GM19099 (cell line): Measurements from ENCODE around the gene SAMD4A.

Source experiments
- POLR2A ChIP-seq: IDR thresholded peaks from 3 replicates; pipeline ENCODE4 v1.6.1; 2011; ENCODE audit warnings: low read depth; ENCODE audit not compliant: insufficient read length; ENCODE audit errors: extremely low read depth

SAMD4A gene

DNA sequence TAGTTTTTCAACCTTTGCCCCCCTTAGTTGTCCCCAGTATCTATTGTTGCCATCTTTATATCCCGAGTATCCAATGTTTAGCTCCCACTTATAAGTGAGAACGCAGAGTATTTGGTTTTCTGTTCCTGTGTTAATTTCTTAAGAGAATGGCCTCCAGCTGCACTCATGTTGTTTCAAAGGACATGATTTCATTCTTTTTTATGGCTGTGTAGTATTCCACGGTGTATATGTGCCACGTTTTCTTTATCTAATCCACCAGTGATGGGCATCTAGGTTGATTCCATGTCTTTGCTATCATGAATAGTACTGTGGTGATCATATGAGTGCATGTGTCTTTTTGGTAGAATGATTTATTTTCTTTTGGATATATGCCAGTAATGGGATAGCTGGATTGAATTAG, 263.7 kb downstream of the SAMD4A start:
- no peak for TF ChIP-seq POLR2A

DNA sequence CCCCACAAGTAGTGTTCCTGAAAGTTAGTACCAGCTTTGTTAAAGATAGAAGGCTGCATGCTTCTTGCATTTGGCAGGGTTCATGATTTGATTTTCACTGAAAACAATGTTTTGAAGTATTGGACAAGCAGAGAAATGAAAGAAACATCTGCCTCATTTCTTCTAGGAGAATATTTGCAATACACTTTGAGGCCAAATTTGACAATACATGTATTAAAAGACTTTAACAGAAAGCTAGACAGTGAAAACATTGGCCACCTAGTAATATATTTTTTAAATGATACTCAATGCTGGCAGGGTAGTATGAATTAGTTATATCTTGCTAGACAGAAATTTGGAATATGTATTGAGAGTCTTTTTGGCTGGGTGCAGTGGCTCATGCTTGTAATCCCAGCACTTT, 267.2 kb downstream of the SAMD4A start:
- TF ChIP-seq POLR2A: no peak

DNA sequence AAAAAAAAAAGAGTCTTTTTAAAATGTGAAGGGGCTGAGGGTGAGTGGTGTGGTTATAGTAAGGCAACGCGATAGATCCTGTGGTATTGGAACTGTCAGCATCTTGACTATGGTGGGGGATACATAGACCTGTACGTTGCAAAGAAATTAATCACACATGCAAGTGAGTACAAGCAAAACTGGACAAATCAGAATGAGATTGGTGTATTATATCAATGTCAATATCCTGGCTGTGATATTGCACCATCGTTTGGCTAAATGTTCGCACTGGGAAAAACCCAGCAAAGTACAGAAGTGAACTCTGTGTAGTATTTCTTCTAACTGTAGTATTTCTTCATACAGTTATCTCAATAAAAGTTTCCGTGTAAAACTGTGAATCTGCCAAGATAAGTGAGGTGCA, 267.8 kb downstream of the SAMD4A start:
- TF ChIP-seq POLR2A: no peak

DNA sequence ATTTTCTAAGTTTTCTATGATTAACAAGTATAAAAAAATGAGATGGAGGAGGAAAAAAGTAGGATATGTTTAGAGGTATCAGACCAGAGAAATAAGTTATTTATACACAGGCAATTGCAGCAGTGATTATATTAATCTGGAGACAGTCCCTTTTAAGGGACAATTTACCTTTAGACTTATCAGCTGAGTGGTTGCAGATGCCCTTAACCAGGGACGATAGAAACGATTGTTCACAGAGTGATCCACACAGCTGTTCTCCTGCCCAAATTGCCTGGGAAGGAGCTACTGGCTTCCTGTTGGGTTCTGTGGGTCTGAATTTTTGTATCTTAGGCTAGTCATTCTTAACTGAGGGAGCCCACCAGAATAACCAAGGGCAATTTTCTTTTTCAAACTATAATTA, 269.3 kb downstream of the SAMD4A start:
- TF ChIP-seq POLR2A: no peak

DNA sequence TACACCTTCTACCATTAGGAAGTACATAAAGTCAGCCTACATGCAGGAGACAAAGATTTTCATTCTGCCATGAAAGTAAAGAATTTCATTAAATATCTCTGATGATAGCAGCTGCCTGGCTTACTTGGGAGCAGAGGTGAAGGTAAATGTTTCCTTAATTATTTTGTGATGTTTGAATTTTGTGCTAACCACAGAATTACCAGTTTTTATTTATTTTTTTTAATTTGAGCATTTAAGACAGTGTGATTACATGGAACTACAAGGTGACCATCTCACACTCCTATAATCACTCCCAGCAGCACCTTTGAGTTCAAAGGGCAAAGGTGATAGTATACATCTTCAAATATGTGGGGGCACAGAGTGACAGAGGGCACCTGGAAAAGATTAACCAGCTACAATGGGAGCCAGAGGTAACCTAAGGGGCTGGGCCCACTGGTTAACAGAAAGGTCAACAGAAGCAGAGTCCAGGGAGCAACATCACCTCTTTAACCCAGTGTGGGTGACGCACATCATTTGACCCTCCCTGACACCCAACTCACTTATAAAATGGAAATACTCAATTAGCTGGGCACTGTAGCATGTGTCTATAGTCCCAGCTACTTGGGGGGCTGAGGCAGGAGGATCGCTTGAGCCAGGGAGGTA, 270.7 kb downstream of the SAMD4A start:
- no peak for TF ChIP-seq POLR2A

DNA sequence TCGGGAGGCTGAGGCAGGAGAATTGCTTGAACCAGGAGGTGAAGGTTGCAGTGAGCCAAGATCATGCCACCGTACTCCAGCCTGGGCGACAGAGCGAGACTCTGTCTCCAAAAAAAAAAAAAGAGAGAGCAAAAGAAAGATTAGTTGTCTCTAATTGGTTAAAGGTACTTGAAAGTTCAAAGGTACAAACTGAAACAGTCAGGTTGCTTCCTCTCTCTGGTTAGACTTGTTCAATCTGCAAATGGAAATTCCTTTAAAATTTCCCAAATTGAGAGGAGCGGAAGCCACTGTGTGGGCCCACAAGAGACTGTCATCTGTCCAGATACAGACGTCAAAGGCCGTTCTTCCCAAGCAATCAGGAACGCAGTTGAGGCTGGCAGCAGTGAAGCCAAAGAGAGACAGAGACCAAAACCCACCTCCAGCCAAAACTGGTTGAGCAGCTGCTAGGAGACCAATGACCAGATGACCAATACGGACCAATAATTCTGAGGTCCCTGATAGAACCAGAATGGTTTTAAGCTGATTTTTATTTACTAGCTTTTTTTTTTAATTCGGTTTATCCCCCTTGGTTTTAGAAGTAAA, 272.1 kb downstream of the SAMD4A start:
- no peak for TF ChIP-seq POLR2A

DNA sequence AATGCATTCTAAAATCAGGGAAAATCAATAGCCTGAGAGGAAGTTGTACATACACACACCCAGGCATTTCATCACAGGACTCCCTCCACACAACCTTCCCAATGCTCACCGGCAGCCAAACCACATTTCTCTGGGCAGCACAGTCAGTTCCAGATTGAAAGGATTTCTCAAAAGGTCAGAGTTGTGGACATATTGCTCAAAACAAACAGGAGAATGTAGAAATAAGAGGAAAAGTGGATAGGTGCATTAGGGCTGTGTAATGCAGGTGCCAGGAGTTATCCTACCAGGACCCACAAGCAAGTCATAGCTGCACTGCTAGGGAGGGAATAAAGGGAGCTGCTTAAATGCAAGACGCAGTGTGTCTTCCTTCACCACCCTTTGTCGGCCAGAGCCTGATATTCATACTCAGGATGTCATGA, 272.8 kb downstream of the SAMD4A start:
- TF ChIP-seq POLR2A: no peak

DNA sequence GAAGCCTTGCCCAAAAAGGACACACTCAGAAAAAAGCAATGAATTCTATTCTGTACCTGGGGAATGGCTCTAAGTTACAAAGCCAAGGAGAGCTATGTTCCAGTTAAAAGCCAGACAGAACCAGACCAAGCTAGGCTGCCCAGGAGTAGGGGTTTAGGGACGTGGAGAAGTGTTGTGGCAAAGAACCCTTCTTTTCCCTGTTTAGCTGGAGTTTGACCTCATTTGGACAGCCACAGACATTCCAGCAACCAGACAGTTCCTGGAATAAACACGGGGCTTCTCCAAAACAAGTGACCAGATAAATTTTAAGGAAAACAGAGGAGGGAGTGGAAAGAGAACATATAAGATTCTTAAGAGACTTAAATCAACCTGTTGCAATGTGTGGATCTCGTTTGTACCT, 273.4 kb downstream of the SAMD4A start:
- TF ChIP-seq POLR2A: no peak

DNA sequence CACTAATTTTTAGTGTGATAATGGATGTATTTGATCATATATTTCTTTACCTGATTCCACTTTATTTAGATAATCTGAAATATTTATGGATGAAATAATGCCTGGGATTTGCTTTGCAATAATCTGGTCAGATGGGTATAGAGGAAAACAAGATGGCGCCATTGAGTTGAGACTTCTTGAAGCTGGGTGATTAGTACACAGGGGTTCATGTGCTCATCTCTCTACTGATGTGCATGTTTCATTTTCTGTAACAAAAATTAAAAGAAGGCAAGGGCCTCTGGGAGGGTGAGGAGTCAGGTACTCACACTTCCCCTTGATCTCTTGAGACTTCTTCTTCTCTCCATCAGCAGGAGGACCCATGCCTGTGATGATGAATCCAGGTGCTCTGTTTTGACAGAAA, 273.9 kb downstream of the SAMD4A start:
- no peak for TF ChIP-seq POLR2A
